Tibial nerve (tissue), 4 donors: ENCODE results near the gene ZBTB20.

Experiments used
- CTCF ChIP-seq, 5 experiments: fragments of 200-600 bp in 3 of 5; fragments of 450-650 bp in 2 of 5; sonication (generic) in 3 of 5; IDR thresholded peaks; one replicate each; pipeline ENCODE4 v1.5.1; 2016 to 2019; ENCODE audit warnings: antibody characterized with exemption in 5 of 5, mild to moderate bottlenecking in 3 of 5, moderate library complexity in 2 of 5
- EP300 ChIP-seq, 2 donors: sonication (generic); formaldehyde crosslinking; IDR thresholded peaks; one replicate each; pipeline ENCODE4 v1.6.1; 2017; ENCODE audit warnings: antibody characterized with exemption in 2 of 2, mild to moderate bottlenecking in 1 of 2
- POLR2A ChIP-seq, 2 donors: fragments of 450-650 bp; IDR thresholded peaks; one replicate each; pipeline ENCODE4 v1.6.1; 2017; ENCODE audit warnings: antibody characterized with exemption in 2 of 2, mild to moderate bottlenecking in 2 of 2, moderate library complexity in 2 of 2

GRCh38 chr3:114402838-114403237, 744.2 kb downstream of the ZBTB20 start:
- TF ChIP-seq CTCF (IDR thresholded peaks at IDR 0.05) (no peak), POLR2A (IDR thresholded peaks at IDR 0.05) (no peak), EP300 (IDR thresholded peaks at IDR 0.05) (no peak)
